SK-N-SH treated with all-trans-retinoic acid at 6 μM for 48 hours (cell line): ENCODE data around the gene POU2AF2.
"Not testable (repeated sequence)": the region's sequence is repeated elsewhere in the genome, so short reads cannot be mapped to it uniquely, and the experiment has no call there.

Source experiments
- ATAC-seq: fragments of 200-7000 bp; cut with Tn5 transposase; 3 replicates; pipeline ENCODE4 v1.9.1; 2020; ENCODE audit warnings: mild to moderate bottlenecking, moderate library complexity
- ARNTL ChIP-seq: fragments of 450-650 bp; formaldehyde crosslinking; IDR thresholded peaks from 2 replicates; pipeline ENCODE4 v1.5.0; 2020; ENCODE audit warnings: low read depth, mild to moderate bottlenecking, moderate library complexity, borderline replicate concordance
- BACH2 ChIP-seq: fragments of 250-450 bp; sonication (Bioruptor Pico); IDR thresholded peaks from 2 replicates; pipeline ENCODE4 v1.9.0; 2021; ENCODE audit warnings: mild to moderate bottlenecking, borderline replicate concordance
- CSDC2 ChIP-seq: fragments of 250-450 bp; sonication (Bioruptor Pico); IDR thresholded peaks from 2 replicates; pipeline ENCODE4 v1.5.0; 2020; ENCODE audit warnings: mild to moderate bottlenecking, moderate library complexity
- ESRRG ChIP-seq: fragments of 250-450 bp; sonication (Bioruptor Pico); IDR thresholded peaks from 2 replicates; pipeline ENCODE4 v1.6.1; 2021; ENCODE audit warnings: mild to moderate bottlenecking
- ISL1 ChIP-seq: fragments of 250-450 bp; sonication (Bioruptor Pico); IDR thresholded peaks from 2 replicates; pipeline ENCODE4 v2.1.2; 2022; ENCODE audit warnings: mild to moderate bottlenecking, moderate library complexity
- OSR1 ChIP-seq: fragments of 250-450 bp; sonication (Bioruptor Pico); IDR thresholded peaks from 2 replicates; pipeline ENCODE4 v1.8.0; 2022; ENCODE audit warnings: moderate library complexity, mild to moderate bottlenecking, inconsistent platforms
- PPARA ChIP-seq: fragments of 250-450 bp; sonication (Bioruptor Pico); IDR thresholded peaks from 2 replicates; pipeline ENCODE4 v1.5.0; 2020; ENCODE audit warnings: mild to moderate bottlenecking, borderline replicate concordance
- SNAI2 ChIP-seq: fragments of 250-450 bp; sonication (Bioruptor Pico); IDR thresholded peaks from 2 replicates; pipeline ENCODE4 v1.5.0; 2020; ENCODE audit warnings: mild to moderate bottlenecking, moderate library complexity
- TOX ChIP-seq: fragments of 250-450 bp; sonication (Bioruptor Pico); IDR thresholded peaks from 2 replicates; pipeline ENCODE4 v1.8.0; 2021; ENCODE audit warnings: mild to moderate bottlenecking, moderate library complexity, borderline replicate concordance
- ZC3H10 ChIP-seq: fragments of 250-450 bp; sonication (Bioruptor Pico); IDR thresholded peaks from 2 replicates; pipeline ENCODE4 v1.5.1; 2021; ENCODE audit warnings: mild to moderate bottlenecking, moderate library complexity
- ZFP3 ChIP-seq: fragments of 250-450 bp; sonication (Bioruptor Pico); IDR thresholded peaks from 2 replicates; pipeline ENCODE4 v1.5.0; 2020; ENCODE audit warnings: mild to moderate bottlenecking, moderate library complexity
- ZNF565 ChIP-seq: fragments of 450-650 bp; formaldehyde crosslinking; conservative IDR thresholded peaks from 2 replicates; pipeline ENCODE4 v1.5.0; 2020; ENCODE audit warnings: low read depth, mild to moderate bottlenecking, moderate library complexity
- ZNF70 ChIP-seq: fragments of 450-650 bp; formaldehyde crosslinking; IDR thresholded peaks from 2 replicates; pipeline ENCODE4 v1.5.0; 2020; ENCODE audit warnings: mild to moderate bottlenecking, moderate library complexity
- ZNF8 ChIP-seq: fragments of 450-650 bp; formaldehyde crosslinking; IDR thresholded peaks from 2 replicates; pipeline ENCODE4 v1.5.0; 2020; ENCODE audit warnings: mild to moderate bottlenecking, moderate library complexity
- TF ChIP-seq, protein P1 (sequence below): fragments of 250-450 bp; sonication (Bioruptor Pico); IDR thresholded peaks from 2 replicates; pipeline ENCODE4 v1.8.0; 2020; ENCODE audit warnings: mild to moderate bottlenecking, moderate library complexity, borderline replicate concordance
- TF ChIP-seq, protein P2 (sequence below): fragments of 250-450 bp; sonication (Bioruptor Pico); IDR thresholded peaks from 2 replicates; pipeline ENCODE4 v1.5.1; 2021; ENCODE audit warnings: mild to moderate bottlenecking, moderate library complexity
- TF ChIP-seq, protein P3 (sequence below): fragments of 250-450 bp; sonication (Bioruptor Pico); IDR thresholded peaks from 2 replicates; pipeline ENCODE4 v1.5.0; 2020; ENCODE audit warnings: mild to moderate bottlenecking, moderate library complexity
- TF ChIP-seq, protein P4 (sequence below): fragments of 250-450 bp; sonication (Bioruptor Pico); IDR thresholded peaks from 2 replicates; pipeline ENCODE4 v1.8.0; 2021; ENCODE audit warnings: low read depth, mild to moderate bottlenecking, moderate library complexity, borderline replicate concordance
- TF ChIP-seq, protein P5 (sequence below): fragments of 250-450 bp; sonication (Bioruptor Pico); IDR thresholded peaks from 2 replicates; pipeline ENCODE4 v1.5.1; 2020; ENCODE audit warnings: low read depth, mild to moderate bottlenecking, moderate library complexity

The POU2AF2 gene

DNA sequence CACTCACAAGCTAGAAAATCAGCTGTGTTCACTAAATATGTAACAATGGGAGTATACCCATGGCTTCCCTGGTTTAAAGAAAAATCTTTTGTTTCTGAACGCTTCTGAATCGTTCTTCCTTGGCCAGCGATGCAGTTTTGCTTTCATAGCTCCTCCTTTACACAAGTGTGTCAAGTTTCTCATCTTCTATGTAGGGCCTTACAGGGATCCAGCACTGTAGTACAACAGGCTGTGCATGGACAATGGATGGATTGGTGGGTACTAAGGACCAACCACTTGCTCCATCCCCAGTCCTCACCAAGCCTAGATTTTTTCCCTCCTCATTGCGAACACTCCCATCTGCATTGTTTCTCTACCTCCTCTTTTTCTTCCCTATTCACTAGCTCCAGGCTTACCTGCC lies 24.3 kb upstream of the POU2AF2 start:
- ATAC-seq, result peak; percentile 57
- TF ChIP-seq OSR1 (CRISPR knock-in tag) (no peak), ZNF565 (CRISPR knock-in tag) (no peak), ZNF8 (no peak), ARNTL (CRISPR knock-in tag) (no peak), SNAI2 (no peak), CSDC2 (CRISPR knock-in tag) (no peak), TOX (CRISPR knock-in tag) (no peak), ISL1 (CRISPR knock-in tag) (no peak), ZC3H10 (CRISPR knock-in tag) (no peak), BACH2 (CRISPR knock-in tag) (no peak), ZNF70 (CRISPR knock-in tag) (no peak), ESRRG (CRISPR knock-in tag) (no peak), PPARA (no peak)
- TF ChIP-seq, protein P1, sequence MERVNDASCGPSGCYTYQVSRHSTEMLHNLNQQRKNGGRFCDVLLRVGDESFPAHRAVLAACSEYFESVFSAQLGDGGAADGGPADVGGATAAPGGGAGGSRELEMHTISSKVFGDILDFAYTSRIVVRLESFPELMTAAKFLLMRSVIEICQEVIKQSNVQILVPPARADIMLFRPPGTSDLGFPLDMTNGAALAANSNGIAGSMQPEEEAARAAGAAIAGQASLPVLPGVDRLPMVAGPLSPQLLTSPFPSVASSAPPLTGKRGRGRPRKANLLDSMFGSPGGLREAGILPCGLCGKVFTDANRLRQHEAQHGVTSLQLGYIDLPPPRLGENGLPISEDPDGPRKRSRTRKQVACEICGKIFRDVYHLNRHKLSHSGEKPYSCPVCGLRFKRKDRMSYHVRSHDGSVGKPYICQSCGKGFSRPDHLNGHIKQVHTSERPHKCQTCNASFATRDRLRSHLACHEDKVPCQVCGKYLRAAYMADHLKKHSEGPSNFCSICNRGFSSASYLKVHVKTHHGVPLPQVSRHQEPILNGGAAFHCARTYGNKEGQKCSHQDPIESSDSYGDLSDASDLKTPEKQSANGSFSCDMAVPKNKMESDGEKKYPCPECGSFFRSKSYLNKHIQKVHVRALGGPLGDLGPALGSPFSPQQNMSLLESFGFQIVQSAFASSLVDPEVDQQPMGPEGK (CRISPR knock-in tag), result no peak
- TF ChIP-seq, protein P2, sequence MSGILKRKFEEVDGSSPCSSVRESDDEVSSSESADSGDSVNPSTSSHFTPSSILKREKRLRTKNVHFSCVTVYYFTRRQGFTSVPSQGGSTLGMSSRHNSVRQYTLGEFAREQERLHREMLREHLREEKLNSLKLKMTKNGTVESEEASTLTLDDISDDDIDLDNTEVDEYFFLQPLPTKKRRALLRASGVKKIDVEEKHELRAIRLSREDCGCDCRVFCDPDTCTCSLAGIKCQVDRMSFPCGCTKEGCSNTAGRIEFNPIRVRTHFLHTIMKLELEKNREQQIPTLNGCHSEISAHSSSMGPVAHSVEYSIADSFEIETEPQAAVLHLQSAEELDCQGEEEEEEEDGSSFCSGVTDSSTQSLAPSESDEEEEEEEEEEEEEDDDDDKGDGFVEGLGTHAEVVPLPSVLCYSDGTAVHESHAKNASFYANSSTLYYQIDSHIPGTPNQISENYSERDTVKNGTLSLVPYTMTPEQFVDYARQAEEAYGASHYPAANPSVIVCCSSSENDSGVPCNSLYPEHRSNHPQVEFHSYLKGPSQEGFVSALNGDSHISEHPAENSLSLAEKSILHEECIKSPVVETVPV (CRISPR knock-in tag), result no peak
- TF ChIP-seq, protein P3, sequence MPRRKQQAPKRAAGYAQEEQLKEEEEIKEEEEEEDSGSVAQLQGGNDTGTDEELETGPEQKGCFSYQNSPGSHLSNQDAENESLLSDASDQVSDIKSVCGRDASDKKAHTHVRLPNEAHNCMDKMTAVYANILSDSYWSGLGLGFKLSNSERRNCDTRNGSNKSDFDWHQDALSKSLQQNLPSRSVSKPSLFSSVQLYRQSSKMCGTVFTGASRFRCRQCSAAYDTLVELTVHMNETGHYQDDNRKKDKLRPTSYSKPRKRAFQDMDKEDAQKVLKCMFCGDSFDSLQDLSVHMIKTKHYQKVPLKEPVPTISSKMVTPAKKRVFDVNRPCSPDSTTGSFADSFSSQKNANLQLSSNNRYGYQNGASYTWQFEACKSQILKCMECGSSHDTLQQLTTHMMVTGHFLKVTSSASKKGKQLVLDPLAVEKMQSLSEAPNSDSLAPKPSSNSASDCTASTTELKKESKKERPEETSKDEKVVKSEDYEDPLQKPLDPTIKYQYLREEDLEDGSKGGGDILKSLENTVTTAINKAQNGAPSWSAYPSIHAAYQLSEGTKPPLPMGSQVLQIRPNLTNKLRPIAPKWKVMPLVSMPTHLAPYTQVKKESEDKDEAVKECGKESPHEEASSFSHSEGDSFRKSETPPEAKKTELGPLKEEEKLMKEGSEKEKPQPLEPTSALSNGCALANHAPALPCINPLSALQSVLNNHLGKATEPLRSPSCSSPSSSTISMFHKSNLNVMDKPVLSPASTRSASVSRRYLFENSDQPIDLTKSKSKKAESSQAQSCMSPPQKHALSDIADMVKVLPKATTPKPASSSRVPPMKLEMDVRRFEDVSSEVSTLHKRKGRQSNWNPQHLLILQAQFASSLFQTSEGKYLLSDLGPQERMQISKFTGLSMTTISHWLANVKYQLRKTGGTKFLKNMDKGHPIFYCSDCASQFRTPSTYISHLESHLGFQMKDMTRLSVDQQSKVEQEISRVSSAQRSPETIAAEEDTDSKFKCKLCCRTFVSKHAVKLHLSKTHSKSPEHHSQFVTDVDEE, result no peak
- TF ChIP-seq, protein P4, sequence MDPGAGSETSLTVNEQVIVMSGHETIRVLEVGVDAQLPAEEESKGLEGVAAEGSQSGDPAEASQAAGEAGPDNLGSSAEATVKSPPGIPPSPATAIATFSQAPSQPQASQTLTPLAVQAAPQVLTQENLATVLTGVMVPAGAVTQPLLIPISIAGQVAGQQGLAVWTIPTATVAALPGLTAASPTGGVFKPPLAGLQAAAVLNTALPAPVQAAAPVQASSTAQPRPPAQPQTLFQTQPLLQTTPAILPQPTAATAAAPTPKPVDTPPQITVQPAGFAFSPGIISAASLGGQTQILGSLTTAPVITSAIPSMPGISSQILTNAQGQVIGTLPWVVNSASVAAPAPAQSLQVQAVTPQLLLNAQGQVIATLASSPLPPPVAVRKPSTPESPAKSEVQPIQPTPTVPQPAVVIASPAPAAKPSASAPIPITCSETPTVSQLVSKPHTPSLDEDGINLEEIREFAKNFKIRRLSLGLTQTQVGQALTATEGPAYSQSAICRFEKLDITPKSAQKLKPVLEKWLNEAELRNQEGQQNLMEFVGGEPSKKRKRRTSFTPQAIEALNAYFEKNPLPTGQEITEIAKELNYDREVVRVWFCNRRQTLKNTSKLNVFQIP (CRISPR knock-in tag), result no peak

DNA sequence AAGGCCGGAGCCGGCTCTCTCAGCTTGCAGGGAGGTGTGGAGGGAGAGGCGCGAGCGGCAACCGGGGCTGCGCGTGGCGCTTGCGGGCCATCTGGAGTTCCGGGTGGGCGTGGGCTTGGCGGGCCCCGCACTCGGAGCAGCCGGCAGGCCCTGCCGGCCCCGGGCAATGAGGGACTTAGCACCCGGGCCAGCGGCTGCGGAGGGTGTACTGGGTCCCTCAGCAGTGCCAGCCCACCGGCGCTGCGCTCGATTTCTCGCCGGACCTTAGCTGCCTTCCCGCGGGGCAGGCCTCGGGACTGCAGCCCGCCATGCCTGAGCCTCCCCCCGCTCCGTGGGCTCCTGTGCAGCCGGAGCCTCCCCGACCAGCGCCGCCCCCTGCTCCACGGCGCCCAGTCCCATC lies 23.6 kb upstream of the POU2AF2 start:
- not testable (repeated sequence) for ATAC-seq
- TF ChIP-seq ZFP3, result peak; percentile 90; the same call in 1 of the 2 replicates

DNA sequence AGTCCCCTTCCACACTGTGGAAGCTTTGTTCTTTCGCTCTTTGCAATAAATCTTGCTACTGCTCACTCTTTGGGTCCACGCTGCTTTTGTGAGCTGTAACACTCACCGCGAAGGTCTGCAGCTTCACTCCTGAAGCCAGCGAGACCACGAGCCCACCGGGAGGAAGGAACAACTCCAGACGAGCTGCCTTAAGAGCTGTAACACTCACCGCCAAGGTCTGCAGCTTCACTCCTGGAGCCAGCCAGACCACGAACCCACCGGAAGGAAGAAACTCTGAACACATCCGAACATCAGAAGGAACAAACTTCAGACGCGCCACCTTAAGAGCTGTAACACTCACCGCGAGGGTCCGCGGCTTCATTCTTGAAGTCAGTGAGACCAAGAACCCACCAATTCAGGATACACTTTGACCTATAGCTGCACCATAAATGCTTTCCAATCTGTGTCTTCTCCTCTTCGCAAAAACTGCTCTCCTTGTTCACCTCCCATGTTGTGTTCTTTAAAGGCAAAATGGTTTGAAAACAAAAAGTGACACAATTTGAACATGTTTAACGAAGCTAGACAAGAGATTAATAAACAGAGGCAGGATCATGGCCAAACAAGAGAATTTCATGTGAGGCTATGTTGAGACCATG lies 22.6 kb upstream of the POU2AF2 start:
- ATAC-seq, result not testable (repeated sequence)

DNA sequence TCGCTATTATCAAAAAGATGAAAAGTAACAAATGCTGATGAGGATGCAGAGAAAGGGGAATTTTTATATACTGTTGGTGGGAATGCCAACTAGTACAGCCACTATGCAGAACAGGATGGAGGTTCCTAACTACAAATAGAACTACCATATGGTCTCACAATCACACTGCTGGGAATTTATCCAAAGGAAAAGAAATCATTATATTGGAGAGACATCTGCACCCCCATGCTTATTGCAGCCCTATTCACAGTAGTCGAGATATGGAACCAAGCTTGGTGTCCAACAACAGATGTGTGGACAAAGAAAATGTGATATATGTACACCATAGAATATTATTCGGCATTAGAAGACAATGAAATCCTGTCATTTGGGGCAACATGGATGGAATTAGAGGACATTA lies 19.6 kb upstream of the POU2AF2 start:
- ATAC-seq, result no peak
- no peak for TF ChIP-seq ZFP3
- TF ChIP-seq, protein P5, sequence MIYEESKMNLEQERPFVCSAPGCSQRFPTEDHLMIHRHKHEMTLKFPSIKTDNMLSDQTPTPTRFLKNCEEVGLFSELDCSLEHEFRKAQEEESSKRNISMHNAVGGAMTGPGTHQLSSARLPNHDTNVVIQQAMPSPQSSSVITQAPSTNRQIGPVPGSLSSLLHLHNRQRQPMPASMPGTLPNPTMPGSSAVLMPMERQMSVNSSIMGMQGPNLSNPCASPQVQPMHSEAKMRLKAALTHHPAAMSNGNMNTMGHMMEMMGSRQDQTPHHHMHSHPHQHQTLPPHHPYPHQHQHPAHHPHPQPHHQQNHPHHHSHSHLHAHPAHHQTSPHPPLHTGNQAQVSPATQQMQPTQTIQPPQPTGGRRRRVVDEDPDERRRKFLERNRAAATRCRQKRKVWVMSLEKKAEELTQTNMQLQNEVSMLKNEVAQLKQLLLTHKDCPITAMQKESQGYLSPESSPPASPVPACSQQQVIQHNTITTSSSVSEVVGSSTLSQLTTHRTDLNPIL (CRISPR knock-in tag), result no peak
- TF ChIP-seq, protein P3, result no peak
- TF ChIP-seq, protein P2 (CRISPR knock-in tag), result no peak
- TF ChIP-seq ARNTL (CRISPR knock-in tag), result no peak
- TF ChIP-seq ZNF565 (CRISPR knock-in tag), result no peak
- TF ChIP-seq ZC3H10 (CRISPR knock-in tag), result no peak
- no peak for TF ChIP-seq ZNF70 (CRISPR knock-in tag)
- TF ChIP-seq BACH2 (CRISPR knock-in tag), result no peak
- TF ChIP-seq OSR1 (CRISPR knock-in tag), result no peak
- TF ChIP-seq, protein P4 (CRISPR knock-in tag), result no peak
- no peak for TF ChIP-seq ESRRG (CRISPR knock-in tag)
- no peak for TF ChIP-seq PPARA
- no peak for TF ChIP-seq ZNF8
